Amygdala (tissue), 56 donors: ENCODE measurements around the gene SDR42E2.
"Not testable (repeated sequence)": the region's sequence is repeated elsewhere in the genome, so short reads cannot be mapped to it uniquely, and the experiment has no call there.

Experiments
- DNase-seq, 56 donors: peaks; one replicate each; lab custom pipeline; 2025; lab: John Stamatoyannopoulos, UW

Gene SDR42E2

GRCh38 chr16:22190081-22190775, 27.9 kb downstream of the SDR42E2 start:
- DNase-seq = peak in 20 of 56 donors; percentile 25 to 100 (median 84)

- DNase-seq = peak; percentile 97 to 100 (median 100)
Observed at GRCh38 chr16:22190776-22191531, 28.6 kb downstream of the SDR42E2 start.

DNA sequence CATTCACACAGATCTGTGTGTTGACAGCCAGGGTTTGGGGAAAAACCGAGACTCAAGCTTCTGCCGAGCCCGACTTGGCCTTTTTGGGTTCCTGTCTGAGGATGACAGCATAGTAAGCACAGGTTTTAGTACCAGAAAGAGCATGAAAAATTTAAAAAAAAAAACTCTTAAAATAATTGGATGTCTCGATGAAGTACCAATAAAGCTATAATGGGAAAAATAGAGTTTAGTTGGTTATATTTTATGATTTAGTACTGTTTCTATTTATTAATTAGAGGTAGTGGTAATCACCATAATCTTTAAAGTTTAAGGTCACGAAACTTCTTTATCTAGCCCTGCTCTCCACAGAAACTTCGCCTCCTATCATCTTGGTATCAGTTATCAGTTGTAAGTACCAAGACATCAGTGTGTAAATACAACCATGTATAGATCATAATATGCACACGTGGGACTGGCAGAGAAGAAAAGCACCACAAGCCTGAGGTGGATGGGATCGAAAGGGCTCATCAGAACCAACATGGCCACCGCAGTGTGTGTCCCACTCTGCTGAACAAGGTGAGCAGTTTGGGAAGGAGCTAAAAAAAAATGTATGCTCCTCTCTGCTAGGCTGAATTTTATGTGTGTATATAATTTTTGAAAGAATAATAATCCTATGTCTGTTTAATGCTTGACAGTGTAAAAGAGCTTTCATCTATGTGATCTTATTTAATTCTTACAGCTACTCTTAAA, 29.4 kb downstream of the SDR42E2 start:
- DNase-seq = peak in 3 of 56 donors; percentile 9 to 14 (median 11)

GRCh38 chr16:22192261-22193062, 30.2 kb downstream of the SDR42E2 start:
- DNase-seq = peak in 44 of 56 donors; percentile 3 to 59 (median 34)

DNA sequence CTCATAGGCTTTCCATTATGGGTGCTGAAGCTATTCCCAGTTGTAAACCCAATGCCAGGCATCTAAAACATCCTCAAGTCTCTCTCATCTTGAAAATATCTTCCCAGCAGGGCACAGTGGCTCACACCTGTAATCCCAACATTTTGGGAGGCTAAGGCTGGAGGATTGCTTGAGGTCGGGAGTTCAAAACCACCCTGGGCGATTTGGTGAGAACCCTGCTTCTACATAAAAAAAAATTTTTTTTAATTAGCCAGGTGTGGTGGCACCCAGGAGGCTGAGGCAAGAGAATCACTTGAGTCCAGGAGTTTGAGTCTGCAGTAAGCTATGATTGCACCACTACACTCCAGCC, 30.7 kb downstream of the SDR42E2 start:
- DNase-seq = no peak

- no peak for DNase-seq
Observed at GRCh38 chr16:22194707-22195444, 32.6 kb downstream of the SDR42E2 start.

DNA sequence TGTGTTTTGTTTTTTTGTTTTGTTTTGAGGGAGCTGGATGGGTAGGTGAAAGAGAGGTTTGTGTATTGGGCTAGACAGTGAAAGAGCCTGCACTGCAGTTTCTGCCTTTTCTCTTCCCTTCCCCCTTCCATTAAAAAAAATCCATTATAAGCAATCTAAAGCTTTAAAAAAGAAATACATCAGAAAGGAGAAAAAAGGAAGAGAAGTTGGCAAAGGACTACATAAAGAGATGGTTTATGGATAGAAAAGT, 33.1 kb downstream of the SDR42E2 start:
- DNase-seq = no peak

DNA sequence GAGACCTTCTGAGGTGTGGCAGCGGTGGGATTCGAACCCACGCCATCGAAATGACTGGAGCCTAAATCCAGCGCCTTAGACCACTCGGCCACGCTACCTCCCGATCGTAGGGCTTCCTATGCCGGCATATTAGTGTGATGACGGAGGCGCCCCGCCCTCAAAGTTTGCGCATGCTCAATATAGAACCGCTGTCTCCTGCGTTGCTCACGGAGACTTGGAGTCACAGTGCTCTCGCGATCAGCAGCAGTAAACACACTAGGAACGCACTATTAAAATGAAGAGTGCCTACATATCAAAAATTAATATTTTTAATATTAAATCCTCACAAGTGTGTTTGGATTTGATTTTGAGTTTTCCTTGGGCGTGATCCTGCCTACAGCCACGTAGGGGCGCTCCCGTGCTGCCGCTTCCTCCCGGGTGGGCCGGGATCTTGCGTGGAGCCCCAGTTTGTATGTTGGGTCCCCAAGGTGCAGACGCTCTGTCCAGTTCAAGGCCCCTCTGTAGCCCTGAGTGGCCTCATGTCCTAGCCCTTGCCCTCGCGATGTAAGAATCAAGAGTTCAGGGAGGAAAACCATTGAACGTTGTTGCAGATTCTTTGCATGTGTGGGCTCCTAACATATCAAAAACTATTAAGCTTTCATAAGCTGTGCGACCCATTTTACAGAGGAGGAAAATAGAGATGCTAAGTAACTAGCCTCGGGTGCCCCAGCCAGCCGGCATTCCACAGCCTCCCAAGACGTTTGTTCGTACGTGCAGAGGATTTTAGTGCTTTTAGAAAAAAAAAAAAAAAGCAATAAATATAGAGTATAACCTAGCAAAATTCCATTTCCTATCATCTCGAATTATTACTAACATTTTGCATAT, 33.6 kb downstream of the SDR42E2 start:
- peak; percentile 42 to 95 (median 84) for DNase-seq

DNA sequence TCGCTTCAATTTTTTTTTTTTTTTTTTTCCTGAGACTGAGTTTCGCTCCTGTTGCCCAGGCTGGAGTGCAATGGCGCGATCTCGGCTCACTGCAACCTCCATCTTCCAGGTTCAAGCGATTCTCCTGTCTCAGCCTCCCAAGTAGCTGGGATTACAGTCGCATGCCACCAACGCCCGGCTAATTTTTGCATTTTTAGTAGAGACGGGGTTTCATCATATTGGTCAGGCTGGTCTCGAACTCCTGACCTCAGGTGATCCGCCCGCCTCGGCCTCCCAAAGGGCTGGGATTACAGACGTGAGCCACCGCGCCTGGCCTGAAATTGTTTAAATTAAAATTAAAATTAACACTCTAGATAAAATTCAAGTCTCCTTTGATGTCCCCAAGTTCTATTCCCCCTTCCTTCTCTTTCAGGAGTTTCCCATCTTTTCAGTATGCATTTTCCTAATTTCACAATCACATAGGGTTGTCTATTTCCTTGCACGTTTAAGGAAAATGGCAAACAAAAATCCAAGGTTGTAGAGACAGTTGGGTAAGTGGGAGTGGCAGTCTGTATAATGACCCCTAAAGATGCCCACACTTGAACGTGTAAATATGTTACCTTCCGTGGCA, 34.4 kb downstream of the SDR42E2 start:
- not testable (repeated sequence) for DNase-seq

DNA sequence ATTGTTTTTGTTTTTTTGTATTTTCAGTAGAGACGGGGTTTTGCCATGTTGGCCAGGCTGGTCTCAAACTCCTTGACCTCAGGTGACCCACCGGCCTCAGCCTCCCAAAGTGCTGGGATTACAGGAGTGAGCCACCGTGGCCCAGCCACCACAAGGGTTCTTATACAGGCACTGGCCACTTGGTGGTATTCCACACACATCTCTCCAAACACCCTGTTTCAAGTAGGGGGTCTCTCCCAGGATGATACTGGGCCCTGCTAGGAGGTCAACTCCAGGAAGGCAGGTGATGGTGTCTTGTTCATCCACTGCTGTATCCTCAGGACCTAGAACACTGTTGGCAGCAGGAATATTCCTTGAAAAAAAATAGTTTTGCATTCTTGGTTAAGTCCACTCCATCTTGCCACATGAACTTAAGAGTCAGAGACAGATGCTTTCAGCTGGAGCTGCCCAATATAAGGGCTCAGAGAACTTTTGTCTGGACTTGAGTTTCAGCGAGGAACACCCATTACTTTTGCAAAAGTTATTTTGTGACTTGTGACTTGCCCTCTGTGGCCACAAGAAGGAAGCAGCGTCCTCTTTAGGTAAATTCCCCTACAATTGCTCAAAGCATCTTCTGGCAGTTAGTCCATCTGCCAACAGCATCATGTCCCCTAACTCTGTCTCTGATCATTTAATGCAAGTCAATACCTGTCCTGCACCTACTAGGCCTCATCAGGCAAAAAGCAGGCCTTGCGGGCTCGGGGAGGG, 36.4 kb downstream of the SDR42E2 start:
- no peak for DNase-seq

DNA sequence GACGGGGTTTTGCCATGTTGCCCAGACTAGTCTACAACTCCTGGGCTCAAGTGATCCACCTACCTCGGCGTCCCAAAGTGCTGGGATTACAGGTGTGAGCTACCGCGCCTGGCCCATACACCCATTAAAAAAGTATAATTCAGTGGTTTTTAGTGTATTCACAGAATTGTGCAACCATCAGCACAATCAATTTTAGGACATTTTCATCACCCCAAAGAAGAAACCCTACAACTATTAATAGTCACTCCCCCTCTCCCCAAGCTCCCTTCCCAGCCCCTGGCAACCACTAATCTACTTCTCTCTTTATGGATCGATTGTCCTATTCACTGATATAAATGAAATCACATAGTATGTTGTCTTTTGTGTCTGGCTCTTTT, 39.9 kb downstream of the SDR42E2 start:
- DNase-seq = no peak

GRCh38 chr16:22203091-22203490, 40.8 kb downstream of the SDR42E2 start:
- no peak for DNase-seq

DNA sequence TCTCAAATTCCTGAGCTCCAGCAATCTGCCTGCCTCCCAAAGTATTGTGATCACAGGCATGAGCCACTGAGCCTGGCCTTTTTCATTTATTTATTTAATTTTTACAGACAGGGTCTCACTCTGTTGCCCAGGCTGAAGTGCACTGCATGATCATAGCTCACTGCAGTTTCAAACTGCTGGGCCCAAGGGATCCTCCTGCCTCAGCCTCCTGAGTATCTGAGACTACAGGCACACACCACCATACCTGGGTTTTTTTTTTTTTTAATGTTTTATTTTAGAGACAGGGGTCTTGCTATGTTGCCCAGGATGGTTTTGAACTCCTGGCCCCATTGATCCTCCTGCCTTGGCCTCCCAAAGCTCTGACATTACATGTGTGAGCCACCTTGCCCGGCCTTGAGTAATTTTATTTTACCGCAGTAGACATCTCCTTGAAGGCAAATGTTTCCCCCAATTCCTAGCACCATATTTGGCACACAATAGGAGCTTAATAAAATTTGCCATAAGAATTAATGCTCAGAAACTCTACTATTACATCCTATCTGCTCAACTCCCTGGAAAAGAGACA, 41.9 kb downstream of the SDR42E2 start:
- DNase-seq = no peak

GRCh38 chr16:22205577-22206012, 43.3 kb downstream of the SDR42E2 start:
- DNase-seq = no peak

DNA sequence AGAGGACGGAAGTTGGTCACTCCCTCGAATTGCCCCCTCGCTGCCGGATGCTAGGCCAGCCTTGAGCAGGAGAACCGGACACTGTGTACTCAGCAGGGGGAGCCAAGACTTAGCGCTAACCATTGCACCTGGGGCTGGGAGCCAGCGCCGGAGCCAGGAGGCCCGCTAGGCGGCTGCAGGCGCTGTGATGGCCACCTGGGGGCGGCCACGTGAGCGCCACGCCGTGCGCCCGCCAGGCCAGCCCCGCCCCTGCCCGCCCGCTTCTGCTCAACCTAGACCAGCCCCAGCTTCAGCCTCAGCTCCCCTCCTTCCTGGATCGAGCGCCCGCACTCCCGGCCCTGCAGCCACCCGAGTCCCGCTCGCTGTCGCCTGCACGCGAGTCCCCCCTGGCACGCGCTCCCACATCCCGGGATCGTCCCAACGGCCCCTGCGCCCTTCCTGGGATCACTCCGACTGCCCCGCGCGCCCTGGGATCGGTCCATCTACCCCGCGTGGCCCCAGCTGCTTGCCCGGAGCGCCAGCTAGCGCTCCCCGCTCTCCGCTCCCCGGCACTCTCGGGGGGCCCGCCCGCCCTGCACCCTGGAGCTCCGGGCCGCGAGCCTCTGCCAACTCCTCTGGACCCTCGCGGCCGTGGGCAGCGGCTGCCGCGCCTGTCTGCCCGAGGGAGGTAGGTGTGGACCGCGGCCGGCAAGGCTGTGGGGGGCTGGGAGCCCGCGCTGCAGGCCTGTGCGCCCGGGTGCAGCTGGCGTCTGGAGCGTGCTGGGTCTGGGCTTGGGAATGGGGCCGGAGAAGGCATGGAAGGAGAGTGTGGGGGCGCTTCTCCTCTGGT, 43.9 kb downstream of the SDR42E2 start, which contains the start of gene EEF2K:
Gene EEF2K (plus strand): TSS at position 266 of the 829 bp plus-strand sequence. CDS start 19,452 bp downstream, outside the sequence.
- peak in 55 of 56 donors; percentile 14 to 93 (median 70) for DNase-seq
